ENCODE data around the gene ANKRD9. TPM values are rescaled to one million over a fixed set of nuclear protein-coding genes. Genes with fewer than 3 reads are reported as not detected.

The ANKRD9 gene
- total and polyA plus RNA-seq, 10 of the 15 experiments (the other 5 are each of a cell fraction or from before 2014, with no cell fraction given) = 0.03 to 3.6 (median 0.49) TPM

DNA sequence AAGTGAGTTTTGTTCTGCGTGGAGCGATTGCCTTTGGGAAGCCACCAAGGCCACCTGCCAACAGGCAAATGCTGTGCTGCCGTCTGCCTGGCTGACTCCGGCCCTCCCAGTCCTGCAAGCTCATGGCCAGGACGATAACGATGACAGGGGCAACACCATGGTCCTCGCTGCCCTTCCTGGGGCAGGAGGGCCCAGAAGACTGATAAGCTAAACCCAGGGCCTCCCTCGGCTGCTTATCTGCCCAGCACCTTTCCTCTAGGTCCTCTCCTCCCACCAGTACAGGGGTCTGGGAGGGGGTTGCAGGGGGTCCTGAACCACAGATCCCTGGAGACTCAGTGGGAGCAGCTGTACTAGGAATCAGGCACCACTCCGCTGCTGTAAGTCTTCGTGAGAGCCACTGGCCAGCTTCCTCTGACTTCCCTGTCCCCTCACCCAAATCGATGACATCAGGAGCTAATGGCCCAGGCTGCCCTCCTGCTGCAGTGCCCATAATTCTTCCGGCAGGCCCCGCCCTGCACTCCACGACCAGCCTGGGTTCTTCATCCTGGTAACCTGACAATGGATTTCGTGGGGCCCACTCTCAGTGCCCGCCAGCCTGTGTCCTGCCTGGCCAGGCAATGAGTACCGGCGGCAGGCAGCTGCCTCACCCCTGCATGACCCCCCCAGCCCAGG lies 5.1 kb downstream of the ANKRD9 start:
- Histone ChIP-seq H3K4me2 (ENCODE audit: control insufficient read depth, insufficient read depth) (no peak overlapping the region), H3K27ac (ENCODE audit: control insufficient read depth, insufficient read depth) (no peak overlapping the region), H3K79me2 (ENCODE audit: control insufficient read depth, insufficient read depth, low read length) (no peaks in the 10 kb centered on the region), H3K27me3 (replicated peaks in 1 of 2; ENCODE audit: control insufficient read depth in 2 of 2, insufficient read depth in 2 of 2, low read length in 1 of 2) (no peaks in the 10 kb centered on the region), H3K4me1 (ENCODE audit: control insufficient read depth, insufficient read depth, low read length) (no peaks in the 10 kb centered on the region), H4K20me1 (ENCODE audit: control insufficient read depth, insufficient read depth) (no peaks in the 10 kb centered on the region), H3K4me3 (no peak overlapping the region), H3K9ac (ENCODE audit: control insufficient read depth, insufficient read depth, low read length) (no peak overlapping the region), H2AFZ (ENCODE audit: control insufficient read depth, low read depth, low read length) (no peak overlapping the region), H3K36me3 (ENCODE audit: control insufficient read depth in 2 of 2, insufficient read depth in 2 of 2, low read length in 1 of 2) (no peaks in the 10 kb centered on the region), H3K9me3 (replicated peaks; ENCODE audit: control insufficient read depth, insufficient read depth, low read length) (no peaks in the 10 kb centered on the region)
- ChIA-PET POLR2A (no interaction called here), RAD21 (ENCODE audit: unreplicated experiment) (no interaction called here), SMC1A (ENCODE audit: uncharacterized antibody, unreplicated experiment) (no interaction called here), CTCF (no interaction called here)
- DNase-seq (ENCODE audit: low read depth, low spot score) (no peak), ATAC-seq (no peak), FAIRE-seq (no peak)
- TF ChIP-seq RB1 (IDR thresholded peaks at IDR 0.05; ENCODE audit: borderline replicate concordance) (no peak), EP300 (IDR thresholded peaks at IDR 0.05; ENCODE audit: borderline replicate concordance in 1 of 2, control insufficient read depth in 1 of 2, low read depth in 2 of 2, low read length in 2 of 2) (no peak), HCFC1 (IDR thresholded peaks at IDR 0.05; ENCODE audit: low read length) (no peak)
- TF ChIP-seq, protein P1, sequence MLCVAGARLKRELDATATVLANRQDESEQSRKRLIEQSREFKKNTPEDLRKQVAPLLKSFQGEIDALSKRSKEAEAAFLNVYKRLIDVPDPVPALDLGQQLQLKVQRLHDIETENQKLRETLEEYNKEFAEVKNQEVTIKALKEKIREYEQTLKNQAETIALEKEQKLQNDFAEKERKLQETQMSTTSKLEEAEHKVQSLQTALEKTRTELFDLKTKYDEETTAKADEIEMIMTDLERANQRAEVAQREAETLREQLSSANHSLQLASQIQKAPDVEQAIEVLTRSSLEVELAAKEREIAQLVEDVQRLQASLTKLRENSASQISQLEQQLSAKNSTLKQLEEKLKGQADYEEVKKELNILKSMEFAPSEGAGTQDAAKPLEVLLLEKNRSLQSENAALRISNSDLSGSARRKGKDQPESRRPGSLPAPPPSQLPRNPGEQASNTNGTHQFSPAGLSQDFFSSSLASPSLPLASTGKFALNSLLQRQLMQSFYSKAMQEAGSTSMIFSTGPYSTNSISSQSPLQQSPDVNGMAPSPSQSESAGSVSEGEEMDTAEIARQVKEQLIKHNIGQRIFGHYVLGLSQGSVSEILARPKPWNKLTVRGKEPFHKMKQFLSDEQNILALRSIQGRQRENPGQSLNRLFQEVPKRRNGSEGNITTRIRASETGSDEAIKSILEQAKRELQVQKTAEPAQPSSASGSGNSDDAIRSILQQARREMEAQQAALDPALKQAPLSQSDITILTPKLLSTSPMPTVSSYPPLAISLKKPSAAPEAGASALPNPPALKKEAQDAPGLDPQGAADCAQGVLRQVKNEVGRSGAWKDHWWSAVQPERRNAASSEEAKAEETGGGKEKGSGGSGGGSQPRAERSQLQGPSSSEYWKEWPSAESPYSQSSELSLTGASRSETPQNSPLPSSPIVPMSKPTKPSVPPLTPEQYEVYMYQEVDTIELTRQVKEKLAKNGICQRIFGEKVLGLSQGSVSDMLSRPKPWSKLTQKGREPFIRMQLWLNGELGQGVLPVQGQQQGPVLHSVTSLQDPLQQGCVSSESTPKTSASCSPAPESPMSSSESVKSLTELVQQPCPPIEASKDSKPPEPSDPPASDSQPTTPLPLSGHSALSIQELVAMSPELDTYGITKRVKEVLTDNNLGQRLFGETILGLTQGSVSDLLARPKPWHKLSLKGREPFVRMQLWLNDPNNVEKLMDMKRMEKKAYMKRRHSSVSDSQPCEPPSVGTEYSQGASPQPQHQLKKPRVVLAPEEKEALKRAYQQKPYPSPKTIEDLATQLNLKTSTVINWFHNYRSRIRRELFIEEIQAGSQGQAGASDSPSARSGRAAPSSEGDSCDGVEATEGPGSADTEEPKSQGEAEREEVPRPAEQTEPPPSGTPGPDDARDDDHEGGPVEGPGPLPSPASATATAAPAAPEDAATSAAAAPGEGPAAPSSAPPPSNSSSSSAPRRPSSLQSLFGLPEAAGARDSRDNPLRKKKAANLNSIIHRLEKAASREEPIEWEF (IDR thresholded peaks at IDR 0.05; ENCODE audit: insufficient replicate concordance, low read depth, low read length) = no peak
- intact Hi-C loops (cut with micrococcal nuclease; ENCODE audit: unreplicated experiment) (no loop called here), in situ Hi-C loops (cut with MboI) (no loop called here)
- 77% methylated on average over 18 of the region's 18 CpGs for WGBS (ENCODE audit: insufficient coverage, insufficient replicate concordance, low lambda C conversion rate, missing lambda C conversion rate)
- BruUV-seq (replicated peaks) = no TSS peak

Measured in GM12878 (cell line).